BJ (cell line): ENCODE results near the gene PFN1. TPM values are rescaled to one million over a fixed set of nuclear protein-coding genes. Genes with fewer than 3 reads are reported as not detected.

Source experiments
- CTCF ChIA-PET: fragments of 350-600 bp; formaldehyde crosslinking; extraction: SDS; loops from one replicate; lab custom pipeline; 2021; ENCODE audit warnings: antibody characterized with exemption, inconsistent platforms; lab: Yijun Ruan, JAX
- POLR2A ChIA-PET: fragments of 300-600 bp; sonication (Branson Sonifier 250); formaldehyde crosslinking; extraction: SDS; loops from one replicate; lab custom pipeline; 2021; ENCODE audit warnings: antibody characterized with exemption; lab: Charles Lee
- DNase-seq: peaks from one replicate; pipeline ENCODE4 v3.0.0-alpha.2; 2011; ENCODE audit warnings: low read depth
- H3K27me3 ChIP-seq: 2 replicates; pipeline ENCODE4 v1.6.0; 2011; ENCODE audit warnings: low read length; ENCODE audit not compliant: control insufficient read depth, insufficient read depth
- H3K36me3 ChIP-seq: 2 replicates; pipeline ENCODE4 v1.5.1; 2011; ENCODE audit warnings: low read length; ENCODE audit not compliant: control insufficient read depth, insufficient read depth
- H3K4me3 ChIP-seq: 2 replicates; pipeline ENCODE4 v1.5.1; 2011; ENCODE audit warnings: low read depth, mild to moderate bottlenecking, control low read depth, low read length
- CTCF ChIP-seq: IDR thresholded peaks from 2 replicates; pipeline ENCODE4 v1.5.1; 2011; ENCODE audit warnings: low read depth, mild to moderate bottlenecking, control low read depth, inconsistent platforms, low read length, moderate library complexity; ENCODE audit not compliant: insufficient read depth
- polyA plus RNA-seq: library from polyadenylated mRNA; depleted of rRNA; stranded (reverse); fragments of >200 nt; gene quantifications from 2 replicates; pipeline ENCODE4 v1.2.3, GENCODE V29; 2011

The PFN1 gene
- polyA plus RNA-seq, 1 experiment = 1,791 TPM

GRCh38 chr17:4970273-4970672, 21.9 kb upstream of the PFN1 start:
- CTCF ChIA-PET = interaction anchor here (0.9 to 4.6 kb wide), 6 partner anchors 8 to 61 kb away, joined by 3 to 40 read pairs (median 4); partner anchors contain the start of gene CAMTA2
- H3K4me3 ChIP-seq = no peak overlapping the region
- H3K36me3 ChIP-seq = peaks cover 16% of the 10 kb centered on the region

GRCh38 chr17:4969551-4970173, 21.3 kb upstream of the PFN1 start:
- no peak for DNase-seq
- ChIA-PET CTCF (interaction anchor here (0.8 to 4.6 kb wide), 6 partner anchors 11 to 92 kb away, joined by 3 to 40 read pairs (median 5); partner anchors contain the start of genes CAMTA2 and INCA1), POLR2A (no interaction called here)
- Histone ChIP-seq H3K36me3 (peaks cover 16% of the 10 kb centered on the region), H3K27me3 (no peaks in the 10 kb centered on the region), H3K4me3 (peak overlapping the region; percentile 56)
- TF ChIP-seq CTCF = no peak

More at GRCh38 chr17:4970273-4970672, 21.9 kb upstream of the PFN1 start:
- POLR2A ChIA-PET = interaction anchor here (0.6 kb wide), 1 partner anchor 630 kb away, joined by 4 read pairs; no protein-coding TSS in a partner anchor
- H3K27me3 ChIP-seq = no peaks in the 10 kb centered on the region
- TF ChIP-seq CTCF = no peak
- no peak for DNase-seq

GRCh38 chr17:4969047-4969550, 20.8 kb upstream of the PFN1 start:
- Histone ChIP-seq H3K4me3 (peak overlapping the region; percentile 56), H3K36me3 (peaks cover 15% of the 10 kb centered on the region), H3K27me3 (no peaks in the 10 kb centered on the region)
- DNase-seq = peak; percentile 83
- ChIA-PET CTCF (interaction anchor here (0.8 to 4.6 kb wide), 5 partner anchors 11 to 93 kb away, joined by 3 to 40 read pairs (median 6); partner anchors contain the start of genes CAMTA2 and INCA1), POLR2A (interaction anchor here (0.5 kb wide), 1 partner anchor 20 kb away, joined by 3 read pairs; no protein-coding TSS in a partner anchor)
- TF ChIP-seq CTCF = no peak

- Histone ChIP-seq H3K27me3 (no peaks in the 10 kb centered on the region), H3K36me3 (peaks cover 15% of the 10 kb centered on the region), H3K4me3 (peak overlapping the region; percentile 56)
- DNase-seq = no peak
- POLR2A ChIA-PET = interaction anchor here (0.5 kb wide), 1 partner anchor 21 kb away, joined by 3 read pairs; no protein-coding TSS in a partner anchor
- TF ChIP-seq CTCF = no peak
- CTCF ChIA-PET = interaction anchor here (0.7 to 4.6 kb wide), 6 partner anchors 12 to 93 kb away, joined by 3 to 40 read pairs (median 5); partner anchors contain the start of genes CAMTA2 and INCA1
These were observed 20.2 kb upstream of the PFN1 start for GRCh38 chr17:4968486-4969046.
